Hindlimb muscle (tissue), 1 donor: ENCODE data around the gene SLC9A9. TPM values are rescaled to one million over a fixed set of nuclear protein-coding genes. Genes with fewer than 3 reads are reported as not detected.
"Not testable (repeated sequence)": the region's sequence is repeated elsewhere in the genome, so short reads cannot be mapped to it uniquely, and the experiment has no call there.

Source experiments
- DNase-seq: peaks from one replicate; pipeline ENCODE4 v3.0.0-alpha.2; 2013
- polyA plus RNA-seq: library from polyadenylated mRNA; unstranded; fragments of 120-200 nt; gene quantifications from one replicate; pipeline ENCODE4 v1.2.1, GENCODE V29; 2013; ENCODE audit not compliant: insufficient read length

SLC9A9 gene
- polyA plus RNA-seq, 1 donor: 14.0 TPM

DNA sequence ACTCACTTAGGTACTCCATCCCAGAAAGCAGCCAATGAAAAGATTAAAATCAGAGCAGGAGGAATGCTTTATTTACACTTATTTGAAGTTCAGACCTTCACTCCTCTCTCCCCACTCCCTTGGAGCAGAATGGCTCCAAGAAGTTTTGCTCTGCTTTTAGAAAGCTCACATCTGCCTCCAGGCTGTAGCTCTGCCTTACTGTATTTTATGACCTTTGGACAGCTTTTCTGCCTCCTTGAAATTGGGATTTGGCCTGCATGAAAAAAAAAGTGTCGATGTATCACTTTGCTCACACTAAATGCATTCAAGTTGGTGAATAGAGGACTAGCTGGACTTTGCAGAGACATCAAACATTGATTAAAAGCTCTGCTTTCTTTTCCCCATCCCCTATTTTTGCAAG lies 95.3 kb downstream of the SLC9A9 start:
- DNase-seq: peak; percentile 40

- DNase-seq: no peak
These were observed 96.6 kb downstream of the SLC9A9 start for GRCh38 chr3:143751643-143752178.

GRCh38 chr3:143750841-143751240 lies 97.4 kb downstream of the SLC9A9 start:
- no peak for DNase-seq

DNA sequence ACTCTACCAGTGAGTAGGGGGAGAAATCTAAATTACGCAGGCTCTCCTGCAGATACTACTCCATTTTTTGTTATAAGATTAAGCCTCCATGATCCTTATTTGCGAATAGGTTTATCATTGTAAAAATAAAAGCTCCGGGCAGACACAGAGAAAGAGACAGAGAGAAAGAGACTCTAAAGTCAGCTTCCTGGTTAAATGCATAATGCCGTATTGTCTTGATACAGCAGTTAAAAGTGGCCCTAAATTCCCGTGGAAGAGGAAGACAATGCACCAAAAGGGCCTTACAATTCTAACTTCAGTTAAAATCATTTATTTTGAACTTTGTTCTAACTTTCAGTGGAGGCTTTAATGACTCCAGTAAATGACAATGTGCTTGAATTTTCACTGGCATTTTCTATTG lies 98.3 kb downstream of the SLC9A9 start:
- no peak for DNase-seq

DNA sequence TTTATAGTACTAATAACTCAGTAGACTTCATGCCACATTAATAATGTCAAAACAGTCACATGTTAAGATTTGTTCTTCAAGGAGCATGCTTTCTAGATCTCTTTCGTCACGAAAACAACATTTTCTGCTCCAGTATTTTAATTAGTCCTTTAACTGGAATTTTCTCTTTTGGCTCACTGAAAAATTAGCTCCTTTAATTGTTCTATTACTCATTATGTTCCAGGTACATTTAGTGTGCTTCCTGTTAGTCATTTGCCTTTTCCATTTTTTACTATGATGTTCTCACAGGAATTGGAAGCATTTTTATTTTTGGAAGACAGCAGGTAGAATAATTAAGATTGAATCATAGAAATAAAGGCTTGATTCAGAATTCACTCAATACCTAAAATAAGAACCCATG lies 111.2 kb downstream of the SLC9A9 start:
- DNase-seq: no peak

GRCh38 chr3:143736205-143736997 lies 111.9 kb downstream of the SLC9A9 start:
- DNase-seq: no peak

DNA sequence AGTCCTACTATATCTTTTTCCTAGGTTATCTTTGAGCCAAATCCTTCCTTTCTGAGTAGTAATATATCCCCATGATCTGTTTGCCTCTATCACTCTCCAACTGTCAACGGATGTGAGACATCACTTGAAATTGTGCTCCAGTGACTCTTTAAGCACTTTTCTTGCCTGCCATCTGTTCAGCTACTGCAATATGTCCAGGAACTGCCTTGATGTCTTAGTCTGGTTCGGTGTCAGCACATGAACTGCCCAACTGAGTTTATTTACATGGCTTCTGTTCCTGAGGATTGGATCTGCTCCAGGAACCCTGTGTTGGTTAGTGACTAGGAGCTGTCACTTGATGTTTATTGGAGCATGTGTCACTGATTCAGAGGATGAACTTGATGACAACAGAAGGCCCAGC lies 116.5 kb downstream of the SLC9A9 start:
- DNase-seq: no peak

- no peak for DNase-seq
These were observed 116.9 kb downstream of the SLC9A9 start for GRCh38 chr3:143731320-143731719.

DNA sequence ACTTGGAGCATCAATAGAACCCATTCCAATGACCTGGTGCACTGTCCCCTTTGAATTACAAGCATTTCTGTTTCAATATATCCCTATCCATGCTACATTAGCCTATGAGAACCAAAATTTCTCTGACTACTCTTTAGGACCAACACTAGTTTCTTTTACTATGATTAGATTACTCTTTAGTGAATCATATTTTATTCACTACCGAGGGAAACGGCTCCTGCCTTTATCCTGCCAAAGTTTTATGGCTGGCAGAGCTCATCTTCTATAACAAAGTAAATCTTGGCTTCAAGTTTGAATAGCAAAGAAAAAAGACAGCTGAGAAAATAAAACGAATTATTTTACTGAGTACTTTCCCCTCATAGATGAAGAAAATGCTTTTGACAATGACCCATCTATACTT lies 120.9 kb downstream of the SLC9A9 start:
- peak; percentile 15 for DNase-seq

GRCh38 chr3:143726727-143727126 lies 121.5 kb downstream of the SLC9A9 start:
- no peak for DNase-seq

DNA sequence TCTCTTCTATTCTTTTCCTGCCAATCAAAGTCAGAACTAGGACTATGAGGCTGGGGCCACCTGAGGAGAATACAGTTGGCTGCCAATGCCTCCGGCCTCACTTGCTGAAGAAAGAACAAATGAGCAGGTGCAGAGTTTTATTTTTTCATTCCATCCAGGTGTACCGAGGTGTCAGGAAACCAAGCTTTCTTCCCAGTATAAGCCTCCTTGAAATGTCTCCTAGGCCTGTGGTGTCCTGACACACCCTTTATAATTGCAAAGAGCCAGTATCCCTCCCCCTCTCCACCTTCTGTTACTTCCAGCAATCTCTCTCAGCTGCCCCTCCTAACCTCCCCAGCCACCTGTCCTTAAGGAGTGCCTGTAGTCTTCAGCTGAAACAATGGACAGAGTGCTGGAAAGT lies 127.9 kb downstream of the SLC9A9 start:
- DNase-seq: no peak

DNA sequence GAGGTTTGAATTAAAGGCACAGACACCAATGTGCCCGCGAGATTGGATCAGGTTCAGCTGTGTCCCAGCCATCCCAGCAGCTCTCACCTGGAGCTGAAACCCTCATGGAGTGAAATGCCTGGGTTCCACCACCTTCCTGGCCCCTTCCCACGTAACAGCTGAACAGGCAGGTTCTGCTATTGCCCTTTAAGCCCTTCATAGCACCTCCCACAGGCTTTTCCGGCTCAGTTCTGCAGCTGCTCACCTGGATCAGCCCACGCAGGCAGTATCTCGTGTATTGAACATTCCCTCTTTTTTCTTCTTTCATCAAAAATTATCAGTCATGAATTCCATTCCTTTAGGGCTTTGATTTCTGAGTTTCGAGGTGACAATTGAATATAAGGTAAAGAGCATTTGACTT lies 129.8 kb downstream of the SLC9A9 start:
- DNase-seq: no peak

DNA sequence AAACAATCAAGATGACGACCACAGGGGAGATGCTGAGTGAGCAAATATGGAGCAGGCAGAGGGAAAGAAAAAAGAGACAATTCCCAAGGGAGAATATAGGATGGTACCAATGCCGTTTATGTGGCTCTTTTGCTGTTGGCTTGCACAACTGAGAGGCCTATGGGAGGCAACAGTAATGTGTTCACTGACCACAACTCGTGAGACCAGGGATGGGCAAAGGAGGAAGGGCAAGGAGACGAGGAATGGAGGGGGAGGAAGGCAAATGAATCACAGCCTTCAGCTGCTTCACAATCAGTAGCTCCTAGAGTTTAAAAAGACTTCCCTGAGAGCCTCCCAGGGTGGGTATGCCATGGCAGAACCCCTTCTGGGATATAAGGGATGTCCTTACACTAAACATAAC lies 131.5 kb downstream of the SLC9A9 start:
- no peak for DNase-seq

GRCh38 chr3:143712522-143712921 lies 135.7 kb downstream of the SLC9A9 start:
- DNase-seq: no peak

DNA sequence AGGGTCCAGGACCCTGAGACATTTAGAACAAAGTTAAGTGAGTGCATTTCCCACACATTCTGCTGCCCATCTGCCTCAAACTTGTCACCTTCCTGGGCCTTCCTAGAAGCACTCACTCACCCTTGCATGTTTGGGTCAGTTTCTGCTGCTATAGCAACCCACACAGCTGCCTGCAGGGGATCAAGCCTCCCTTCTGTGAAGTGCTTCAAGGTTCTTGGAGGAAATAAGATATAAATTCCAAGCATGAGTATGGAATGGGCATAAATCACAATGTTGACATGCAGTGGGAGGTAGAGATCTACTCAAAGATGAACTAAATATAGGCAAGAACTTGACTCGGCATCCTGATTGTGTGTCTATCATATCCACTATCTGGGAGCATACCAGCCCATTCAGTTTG lies 140.4 kb downstream of the SLC9A9 start:
- no peak for DNase-seq

DNA sequence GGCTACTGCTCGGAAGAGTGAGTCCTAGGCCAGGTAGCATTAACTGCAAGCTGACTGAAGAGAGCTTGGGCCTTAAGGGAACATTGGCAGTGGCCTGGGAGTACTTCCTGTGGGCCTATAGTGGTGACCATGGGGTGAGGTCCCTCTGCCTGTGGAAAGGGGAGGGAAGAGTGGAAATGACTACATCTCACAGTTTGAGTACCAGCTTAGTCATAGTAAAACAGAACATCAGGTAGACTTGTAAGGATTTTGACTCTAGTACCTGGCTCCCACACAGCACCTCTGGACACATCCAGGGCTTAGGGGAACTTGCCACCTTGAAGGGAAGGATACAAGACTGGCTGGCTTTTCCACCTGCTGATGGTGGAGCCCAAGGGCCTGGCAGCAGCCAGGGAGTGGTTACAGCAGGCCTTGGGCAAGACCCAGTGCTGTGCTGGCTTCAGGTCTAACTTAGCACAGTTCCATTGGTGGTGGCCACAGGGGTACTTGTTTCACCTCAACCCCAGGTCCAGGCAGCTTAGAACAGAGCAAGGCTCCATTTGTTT lies 147.8 kb downstream of the SLC9A9 start:
- DNase-seq: no peak

DNA sequence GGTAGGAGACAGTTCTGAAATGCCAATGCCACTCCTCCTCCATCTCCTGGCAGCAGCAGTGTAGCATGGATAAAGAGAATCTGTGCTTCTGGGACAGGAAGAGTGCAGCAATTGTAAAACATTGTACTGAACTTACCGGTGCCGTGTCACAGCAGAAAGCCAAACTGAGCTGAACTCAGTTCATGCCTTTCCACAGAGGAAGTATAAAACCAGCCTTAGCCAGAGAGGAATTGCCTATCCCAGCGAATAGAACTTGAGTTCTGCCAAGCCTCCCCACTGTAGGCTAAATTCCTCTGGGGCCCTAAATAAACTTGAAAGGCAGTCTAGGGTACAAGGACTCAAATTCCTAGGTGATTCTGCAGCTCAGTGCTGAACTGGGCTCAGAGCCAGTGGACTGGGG lies 148.8 kb downstream of the SLC9A9 start:
- no peak for DNase-seq

DNA sequence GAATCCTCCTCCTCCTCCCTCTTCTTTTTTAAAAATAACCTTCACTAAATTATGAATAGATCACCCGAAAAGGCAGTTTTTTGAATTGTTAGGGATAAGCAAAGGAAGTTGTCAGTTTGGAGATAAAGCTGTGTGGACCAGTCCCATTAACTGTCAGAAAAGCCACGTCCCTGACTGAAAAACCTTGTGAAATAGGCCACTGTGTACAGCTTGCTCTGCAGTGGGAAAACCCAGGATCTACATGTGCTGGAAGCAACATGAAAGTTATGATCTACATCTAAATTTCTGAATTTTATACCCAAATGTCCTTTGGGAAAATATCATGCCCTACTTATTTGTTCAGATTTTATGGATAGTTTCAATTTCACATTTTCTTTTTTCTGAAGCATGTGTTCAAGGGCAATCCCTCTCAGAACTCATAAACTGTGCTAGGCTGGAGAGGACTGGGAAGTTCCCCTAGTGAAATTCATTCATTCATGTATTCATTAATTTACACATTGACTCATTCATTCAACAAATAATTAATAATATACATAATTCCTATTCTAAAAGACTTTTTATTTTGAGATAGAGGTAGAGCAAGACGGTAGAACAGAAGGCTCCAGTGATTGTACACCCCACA lies 149.5 kb downstream of the SLC9A9 start:
- DNase-seq: no peak

DNA sequence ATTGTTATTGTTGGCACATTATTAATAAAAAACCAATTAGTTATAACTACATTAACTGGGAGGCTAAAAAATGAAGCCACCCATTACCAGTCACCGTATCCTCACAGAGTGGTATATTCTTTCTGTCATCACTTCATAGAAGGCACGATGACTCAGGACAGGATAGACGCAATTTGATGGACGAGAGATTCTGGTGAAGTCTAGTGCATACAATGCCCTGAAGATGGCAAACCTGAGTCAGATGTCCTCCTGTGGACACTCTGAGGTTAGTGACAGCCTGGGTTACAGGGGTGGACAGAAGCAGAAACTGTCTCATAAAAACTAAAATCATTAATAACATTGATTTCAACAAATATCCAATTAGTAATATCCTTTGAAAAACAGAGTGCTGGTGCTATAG lies 150.3 kb downstream of the SLC9A9 start:
- DNase-seq: no peak

- DNase-seq: not testable (repeated sequence)
These were observed 152.9 kb downstream of the SLC9A9 start for GRCh38 chr3:143695333-143695732.

GRCh38 chr3:143693506-143693905 lies 154.8 kb downstream of the SLC9A9 start:
- no peak for DNase-seq

DNA sequence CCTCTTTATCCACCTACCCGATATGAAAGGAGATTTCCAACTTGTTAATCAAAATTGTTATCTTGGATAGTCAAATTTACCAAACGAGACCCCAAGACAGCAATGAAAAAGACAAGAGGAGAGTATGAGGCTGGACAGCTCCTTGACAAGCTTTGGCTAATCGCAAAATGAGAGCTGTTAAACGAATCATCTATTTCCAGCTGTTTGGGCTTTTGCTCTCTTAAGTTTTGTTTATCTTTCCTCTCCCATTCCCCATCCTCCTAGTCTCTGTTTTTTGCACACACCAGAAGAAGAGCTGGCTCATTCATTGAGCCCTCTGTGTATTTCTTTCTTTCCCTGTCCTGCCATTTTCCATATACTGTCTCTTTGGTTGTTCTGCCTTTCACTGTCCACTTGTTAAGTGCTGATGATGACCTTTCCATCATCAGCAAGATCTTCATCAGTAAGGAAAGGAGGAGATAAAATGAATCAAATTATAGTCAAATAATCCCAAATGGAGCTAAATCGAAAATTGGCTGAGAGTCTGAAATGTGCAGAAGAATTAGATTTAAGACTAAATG lies 161.6 kb downstream of the SLC9A9 start:
- DNase-seq: no peak

DNA sequence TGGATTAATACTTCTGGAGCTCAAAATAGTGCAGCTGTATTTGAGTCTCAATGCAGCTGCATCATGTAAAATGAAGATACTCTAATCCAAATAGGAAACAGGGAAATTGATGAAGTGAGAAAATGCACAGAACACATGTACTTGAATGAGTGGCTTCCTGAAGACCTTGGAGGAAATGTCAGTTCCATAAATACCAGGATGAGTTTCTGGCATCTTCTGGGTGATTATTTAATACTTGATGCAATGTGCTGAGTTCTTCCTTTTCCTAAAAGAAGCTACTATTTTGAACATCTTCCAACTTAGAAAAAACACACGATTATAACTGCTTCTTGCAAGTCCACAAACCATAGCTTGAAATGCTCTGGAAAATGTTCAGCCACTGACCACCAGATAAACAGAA lies 162.8 kb downstream of the SLC9A9 start:
- DNase-seq: no peak

DNA sequence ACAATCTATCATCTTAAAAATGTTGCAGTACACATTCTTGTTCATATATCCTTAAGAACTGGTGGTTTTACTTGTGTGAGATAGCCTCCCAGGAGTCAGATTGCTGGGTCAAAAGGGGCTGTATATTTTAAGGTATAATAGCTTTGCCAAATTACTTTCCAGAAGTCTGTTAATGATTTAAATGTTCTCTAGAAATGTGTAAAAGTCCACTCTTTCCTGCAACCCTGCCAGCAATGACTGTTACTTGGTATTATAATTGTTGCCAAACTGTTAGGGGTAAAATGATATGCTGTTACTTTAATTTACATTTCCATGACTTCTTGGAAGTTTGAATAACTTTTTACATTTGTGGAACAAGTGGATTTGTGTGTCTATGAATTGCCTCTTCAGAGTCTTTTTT lies 170.8 kb downstream of the SLC9A9 start:
- DNase-seq: peak; percentile 20
